Panc1 (cell line): Measurements from ENCODE around the gene YIPF1. TPM values are rescaled to one million over a fixed set of nuclear protein-coding genes. Genes with fewer than 3 reads are reported as not detected.

Experiments
- ATAC-seq: fragments of 200-7000 bp; cut with Tn5 transposase; 2 replicates; pipeline ENCODE4 v1.9.1; 2020; ENCODE audit warnings: mild to moderate bottlenecking, moderate library complexity
- BruUV-seq: library from RNA; stranded (reverse); fragments of 400-500 nt; replicated peaks from 2 replicates; lab custom pipeline; 2021; lab: Mats Ljungman, UMichigan
- CTCF ChIA-PET: fragments of 300-600 bp; sonication (Branson Sonifier 250); formaldehyde crosslinking; loops from one replicate; lab custom pipeline; 2022; ENCODE audit warnings: antibody characterized with exemption; lab: Charles Lee
- POLR2A ChIA-PET: fragments of 300-600 bp; sonication (Branson Sonifier 250); formaldehyde crosslinking; loops from one replicate; lab custom pipeline; 2022; ENCODE audit warnings: antibody characterized with exemption; lab: Charles Lee
- DNase-seq: peaks from one replicate; pipeline ENCODE4 v3.0.0-alpha.2; 2010; ENCODE audit warnings: low read depth, low spot score
- H3K27ac ChIP-seq: 2 replicates; pipeline ENCODE4 v1.5.1; 2011; ENCODE audit warnings: mild to moderate bottlenecking, low read length, inconsistent platforms
- H3K27me3 ChIP-seq: fragments of 200-500 bp; sonication (Bioruptor generic); 2 replicates; pipeline ENCODE4 v1.6.0; 2014; ENCODE audit warnings: low read length, inconsistent platforms; ENCODE audit not compliant: control insufficient read depth, insufficient read depth
- H3K36me3 ChIP-seq: fragments of 200-500 bp; sonication (Bioruptor generic); 2 replicates; pipeline ENCODE4 v1.5.1; 2014; ENCODE audit warnings: inconsistent platforms, mild to moderate bottlenecking, low read length, moderate library complexity; ENCODE audit not compliant: control insufficient read depth, insufficient read depth
- H3K4me1 ChIP-seq: 2 replicates; pipeline ENCODE4 v1.5.1; 2011; ENCODE audit warnings: inconsistent platforms, mild to moderate bottlenecking, low read length, moderate library complexity; ENCODE audit not compliant: control insufficient read depth, insufficient read depth
- H3K4me3 ChIP-seq, 2 experiments: 2 replicates each; pipeline ENCODE4 v1.5.1; 2011 to 2012; ENCODE audit warnings: low read depth in 2 of 2, low read length in 2 of 2, mild to moderate bottlenecking in 2 of 2, inconsistent platforms in 1 of 2, moderate library complexity in 1 of 2
- H3K9me3 ChIP-seq: fragments of 200-500 bp; sonication (Bioruptor generic); 2 replicates; pipeline ENCODE4 v1.5.1; 2014; ENCODE audit warnings: low read depth, mild to moderate bottlenecking, inconsistent platforms, low read length, moderate library complexity; ENCODE audit not compliant: control insufficient read depth, insufficient read depth
- POLR2AphosphoS5 ChIP-seq: IDR thresholded peaks from 2 replicates; pipeline ENCODE4 v1.6.1; 2012; ENCODE audit warnings: mild to moderate bottlenecking, low read depth, low read length, moderate library complexity
- REST ChIP-seq, 2 experiments: IDR thresholded peaks; 2 replicates each; pipeline ENCODE4 v1.6.1; 2011 to 2012; ENCODE audit warnings: low read depth in 2 of 2, control low read depth in 1 of 2, low read length in 1 of 2, mild to moderate bottlenecking in 1 of 2, moderate library complexity in 1 of 2; ENCODE audit not compliant: insufficient read depth in 1 of 2
- SIN3A ChIP-seq: IDR thresholded peaks from 2 replicates; pipeline ENCODE4 v1.6.1; 2012; ENCODE audit warnings: low read depth, mild to moderate bottlenecking, low read length, moderate library complexity, borderline replicate concordance; ENCODE audit not compliant: insufficient read depth
- TCF7L2 ChIP-seq: IDR thresholded peaks from 2 replicates; pipeline ENCODE4 v1.6.1; 2011; ENCODE audit warnings: mild to moderate bottlenecking, low read depth, low read length, inconsistent platforms
- in situ Hi-C: cut with HindIII; loops from 2 replicates; pipeline ENCODE4 v1.10.0; 2016; ENCODE audit warnings: low sequenced_read_pairs, low pct_unique_long_range_greater_than_20kb
- intact Hi-C: fragments of 100-400 bp; cut with micrococcal nuclease; formaldehyde crosslinking; loops from one replicate; pipeline ENCODE4 v1.10.0; 2022; ENCODE audit not compliant: unreplicated experiment
- total RNA-seq: library from RNA; stranded (reverse); gene quantifications from one replicate; pipeline ENCODE4 v1.2.1, GENCODE V29; 2021; ENCODE audit not compliant: unreplicated experiment
- TF ChIP-seq, protein P1 (sequence below): fragments of 450-650 bp; IDR thresholded peaks from 2 replicates; pipeline ENCODE4 v1.5.1; 2017; ENCODE audit warnings: mild to moderate bottlenecking

The YIPF1 gene
- total RNA-seq, 1 experiment from 2014 or later: 21.4 TPM

- intact Hi-C loops: no loop called here
- no TSS peak for BruUV-seq
- no peak for ATAC-seq
- Histone ChIP-seq H3K36me3 (peaks cover 4% of the 10 kb centered on the region; the same call in 1 of the 2 replicates), H3K4me3 (no peak overlapping the region), H3K27ac (no peak overlapping the region), H3K4me1 (no peaks in the 10 kb centered on the region), H3K27me3 (no peaks in the 10 kb centered on the region), H3K9me3 (peaks cover 10% of the 10 kb centered on the region; the same call in 1 of the 2 replicates)
- in situ Hi-C loops: no loop called here
- ChIA-PET CTCF (no interaction called here), POLR2A (no interaction called here)
- DNase-seq: no peak
- TF ChIP-seq POLR2AphosphoS5 (no peak), REST (IDR thresholded peaks at IDR 0.05; ENCODE audit: insufficient read depth in 1 of 2, low read depth in 2 of 2, low read length in 1 of 2) (no peak), TCF7L2 (no peak), SIN3A (no peak)
- TF ChIP-seq, protein P1, sequence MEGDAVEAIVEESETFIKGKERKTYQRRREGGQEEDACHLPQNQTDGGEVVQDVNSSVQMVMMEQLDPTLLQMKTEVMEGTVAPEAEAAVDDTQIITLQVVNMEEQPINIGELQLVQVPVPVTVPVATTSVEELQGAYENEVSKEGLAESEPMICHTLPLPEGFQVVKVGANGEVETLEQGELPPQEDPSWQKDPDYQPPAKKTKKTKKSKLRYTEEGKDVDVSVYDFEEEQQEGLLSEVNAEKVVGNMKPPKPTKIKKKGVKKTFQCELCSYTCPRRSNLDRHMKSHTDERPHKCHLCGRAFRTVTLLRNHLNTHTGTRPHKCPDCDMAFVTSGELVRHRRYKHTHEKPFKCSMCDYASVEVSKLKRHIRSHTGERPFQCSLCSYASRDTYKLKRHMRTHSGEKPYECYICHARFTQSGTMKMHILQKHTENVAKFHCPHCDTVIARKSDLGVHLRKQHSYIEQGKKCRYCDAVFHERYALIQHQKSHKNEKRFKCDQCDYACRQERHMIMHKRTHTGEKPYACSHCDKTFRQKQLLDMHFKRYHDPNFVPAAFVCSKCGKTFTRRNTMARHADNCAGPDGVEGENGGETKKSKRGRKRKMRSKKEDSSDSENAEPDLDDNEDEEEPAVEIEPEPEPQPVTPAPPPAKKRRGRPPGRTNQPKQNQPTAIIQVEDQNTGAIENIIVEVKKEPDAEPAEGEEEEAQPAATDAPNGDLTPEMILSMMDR: no peak
Observed at GRCh38 chr1:53929246-53929960, 39.8 kb upstream of the YIPF1 start.

DNA sequence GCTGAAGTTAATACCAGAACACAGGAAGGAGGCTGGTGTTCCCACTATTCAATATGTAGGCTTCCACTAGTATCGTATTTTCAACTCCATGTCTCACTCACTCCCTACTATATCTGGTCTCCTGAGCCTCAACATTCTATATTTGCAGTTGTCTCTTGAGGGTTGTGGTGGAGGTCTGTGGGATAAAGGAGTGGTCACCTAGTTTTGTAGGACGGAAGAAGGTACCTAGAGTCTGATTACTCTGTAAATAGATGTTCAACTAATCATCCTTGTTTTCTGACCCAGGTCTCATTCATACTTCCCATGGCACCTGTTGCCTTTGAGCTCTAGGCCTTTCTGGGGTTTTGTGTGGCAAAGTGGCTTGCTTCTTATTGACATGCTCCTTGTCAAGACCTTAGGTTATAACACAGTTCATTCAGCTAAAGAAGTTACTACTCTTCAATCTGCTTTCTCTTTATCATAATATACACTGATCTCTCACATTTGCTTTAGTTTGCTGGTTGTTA is 37.8 kb upstream of the YIPF1 start:
- Histone ChIP-seq H3K4me1 (no peaks in the 10 kb centered on the region), H3K27me3 (no peaks in the 10 kb centered on the region), H3K27ac (no peak overlapping the region), H3K9me3 (no peaks in the 10 kb centered on the region), H3K36me3 (peaks cover 4% of the 10 kb centered on the region; the same call in 1 of the 2 replicates), H3K4me3 (no peak overlapping the region)
- TF ChIP-seq TCF7L2: no peak
- TF ChIP-seq SIN3A: no peak
- TF ChIP-seq, protein P1: no peak
- no peak for TF ChIP-seq POLR2AphosphoS5
- TF ChIP-seq REST (IDR thresholded peaks at IDR 0.05; ENCODE audit: insufficient read depth in 1 of 2, low read depth in 2 of 2, low read length in 1 of 2): no peak
- DNase-seq: no peak
- BruUV-seq: no TSS peak
- CTCF ChIA-PET: no interaction called here
- in situ Hi-C loops: no loop called here
- POLR2A ChIA-PET: no interaction called here
- intact Hi-C loops: no loop called here
- no peak for ATAC-seq
